CD1c-positive myeloid dendritic cell (primary cell): ENCODE data around the gene CAMK1D.
"Not testable (repeated sequence)": the region's sequence is repeated elsewhere in the genome, so short reads cannot be mapped to it uniquely, and the experiment has no call there.

ENCODE experiments used
- DNase-seq: peaks from one replicate; pipeline ENCODE4 v3.0.0-alpha.2; 2016; ENCODE audit errors: extremely low spot score

CAMK1D gene

DNA sequence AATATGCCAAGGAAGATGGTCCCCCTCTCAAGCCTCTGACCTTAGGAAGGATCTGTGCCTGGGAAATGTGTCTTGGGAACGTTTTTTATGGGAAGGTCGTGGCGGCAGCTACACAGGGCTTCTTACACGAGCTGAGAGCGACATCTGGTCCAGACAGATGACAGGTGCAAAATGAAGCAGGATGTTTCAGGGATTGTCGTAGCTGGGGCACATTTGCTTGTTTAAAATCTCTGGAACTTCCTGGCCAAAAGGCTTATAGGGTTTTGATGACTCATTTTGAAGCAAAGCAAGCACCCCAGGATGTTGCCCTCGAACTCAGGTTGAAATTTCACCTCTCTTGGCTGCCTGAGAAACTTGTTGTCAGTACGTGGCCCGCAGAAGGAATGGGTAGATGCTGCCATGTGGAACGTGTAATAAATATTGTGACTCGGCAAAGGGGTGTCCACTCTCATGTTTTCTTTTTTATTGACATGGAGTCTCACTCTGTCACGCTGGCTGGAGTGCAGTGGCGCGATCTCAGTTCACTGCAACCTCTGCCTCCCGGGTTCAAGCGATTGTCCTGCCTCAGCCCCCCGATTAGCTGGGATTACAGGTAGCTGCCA, 117.5 kb downstream of the CAMK1D start:
- DNase-seq: no peak

DNA sequence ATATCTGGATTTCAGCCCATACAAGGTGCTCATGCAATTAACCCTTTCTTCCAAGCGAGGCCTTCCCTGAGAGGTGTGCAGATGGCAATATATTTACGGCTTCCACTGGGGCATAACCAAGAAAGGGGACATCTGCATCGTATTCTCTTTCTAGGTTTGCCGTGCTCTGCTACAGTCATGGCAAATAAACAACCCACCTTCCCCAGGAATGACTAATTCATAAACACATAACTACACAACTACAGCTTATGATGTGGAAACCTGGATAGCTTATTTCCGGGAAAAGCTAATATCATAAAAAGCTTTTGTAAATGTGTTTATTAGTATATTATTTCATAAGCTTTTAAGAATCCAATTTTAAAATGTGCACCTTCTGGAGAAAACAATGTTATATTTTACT, 120.0 kb downstream of the CAMK1D start:
- DNase-seq: no peak

DNA sequence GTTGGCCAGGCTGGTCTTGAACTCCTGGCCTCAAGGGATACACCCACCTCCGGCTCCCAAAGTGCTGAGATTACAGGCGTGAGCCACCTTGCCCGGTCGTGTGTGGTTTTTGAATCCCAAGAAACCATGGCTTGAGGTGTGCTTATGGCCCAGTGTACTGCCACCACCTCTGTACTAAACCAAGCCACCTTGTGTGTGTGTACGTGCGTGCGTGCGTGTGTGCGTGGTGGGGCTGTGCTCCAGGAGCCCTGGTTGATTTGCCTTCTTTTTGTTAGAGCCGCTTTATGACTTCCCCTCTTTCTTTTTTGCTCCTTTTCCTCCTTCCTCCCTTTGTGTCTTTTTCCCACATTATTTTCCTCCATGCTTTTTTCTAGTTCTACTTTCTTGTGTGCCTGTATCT, 121.4 kb downstream of the CAMK1D start:
- DNase-seq: no peak

DNA sequence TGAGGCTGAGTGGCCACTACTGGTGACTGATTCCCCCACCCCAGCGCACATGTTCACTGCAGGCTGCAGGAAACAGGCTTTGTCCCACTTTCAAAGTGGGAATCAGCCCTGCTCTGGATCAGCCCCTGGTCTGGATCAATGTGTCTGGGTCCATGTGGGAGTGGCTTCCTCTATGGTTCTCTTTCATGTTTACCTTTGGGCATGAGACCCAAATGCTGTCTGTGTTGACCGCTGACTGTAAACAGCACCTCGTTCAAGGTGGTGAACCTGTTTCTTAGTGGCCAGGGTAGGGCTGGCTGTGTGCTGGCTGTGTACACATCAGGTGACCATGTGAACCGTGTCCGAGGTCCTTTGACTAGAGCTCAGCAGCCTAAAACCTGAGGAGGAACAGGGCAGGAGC, 121.8 kb downstream of the CAMK1D start:
- DNase-seq: no peak

DNA sequence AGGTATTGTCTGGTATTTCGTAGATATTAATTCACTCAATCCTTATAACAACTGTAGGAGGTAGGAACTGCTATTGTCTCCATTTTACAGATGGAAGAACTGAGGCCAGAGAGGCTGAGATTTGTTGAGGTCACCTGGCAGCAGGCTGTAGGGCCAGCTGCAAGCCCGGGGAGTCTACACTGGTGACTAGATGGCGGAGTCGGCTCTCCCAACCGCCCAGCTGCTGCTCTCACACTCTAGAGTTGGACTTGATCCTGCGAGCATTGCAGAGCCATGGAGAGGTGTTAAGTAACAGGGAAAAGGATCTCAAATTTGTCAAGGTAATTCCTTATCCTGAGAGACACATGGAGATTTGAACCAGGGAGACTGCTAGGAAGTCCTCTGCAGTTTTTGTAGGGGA, 124.1 kb downstream of the CAMK1D start:
- no peak for DNase-seq

DNA sequence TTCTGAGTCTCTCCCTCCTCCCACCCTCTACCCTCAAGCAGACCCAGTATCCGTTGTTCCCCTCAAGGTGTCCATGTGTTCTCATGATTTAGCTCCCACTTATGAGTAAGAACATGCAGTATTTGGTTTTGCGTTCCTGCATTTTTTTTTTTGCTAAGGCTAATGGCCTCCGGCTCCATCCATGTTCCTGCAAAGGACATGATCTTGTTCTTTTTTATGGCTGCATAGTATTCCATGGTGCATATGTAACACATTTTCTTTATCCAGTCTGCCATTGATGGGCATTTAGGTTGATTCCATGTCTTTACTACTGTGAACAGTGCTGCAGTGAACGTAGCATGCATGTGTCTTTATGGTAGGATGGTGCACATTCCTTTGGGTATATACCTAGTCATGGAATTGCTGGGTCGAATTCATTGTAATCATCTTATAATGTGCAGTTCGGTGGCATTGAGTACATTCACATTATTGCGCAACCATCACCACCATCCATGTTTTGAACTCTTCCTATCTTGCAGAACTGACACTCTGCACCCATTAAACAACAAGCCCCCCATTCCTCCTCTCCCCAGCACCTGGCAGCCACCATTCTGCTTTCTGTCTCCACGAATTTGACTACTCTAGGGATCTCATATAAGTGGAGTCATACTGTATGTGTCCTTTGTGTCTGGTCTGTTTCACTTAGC, 125.5 kb downstream of the CAMK1D start:
- no peak for DNase-seq

DNA sequence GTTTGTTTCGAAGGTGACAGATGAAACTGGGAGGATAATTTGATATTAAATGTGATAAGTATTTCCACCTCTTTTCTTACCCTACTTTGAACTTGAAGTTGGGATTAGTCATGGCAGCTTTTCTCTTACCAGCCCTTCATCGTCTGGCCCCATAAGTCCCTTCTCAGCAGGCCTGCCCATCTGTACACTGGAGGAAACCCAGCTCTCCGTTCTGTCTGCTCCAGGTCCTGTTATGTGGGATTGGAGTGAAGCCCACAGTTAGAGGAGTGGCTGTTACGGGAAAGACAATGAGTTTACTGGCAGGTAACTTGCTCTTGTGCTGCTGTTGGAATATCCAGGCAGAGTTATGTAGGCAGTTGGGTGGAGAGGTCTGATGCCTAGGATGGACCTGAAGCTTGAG, 127.3 kb downstream of the CAMK1D start:
- DNase-seq: no peak

DNA sequence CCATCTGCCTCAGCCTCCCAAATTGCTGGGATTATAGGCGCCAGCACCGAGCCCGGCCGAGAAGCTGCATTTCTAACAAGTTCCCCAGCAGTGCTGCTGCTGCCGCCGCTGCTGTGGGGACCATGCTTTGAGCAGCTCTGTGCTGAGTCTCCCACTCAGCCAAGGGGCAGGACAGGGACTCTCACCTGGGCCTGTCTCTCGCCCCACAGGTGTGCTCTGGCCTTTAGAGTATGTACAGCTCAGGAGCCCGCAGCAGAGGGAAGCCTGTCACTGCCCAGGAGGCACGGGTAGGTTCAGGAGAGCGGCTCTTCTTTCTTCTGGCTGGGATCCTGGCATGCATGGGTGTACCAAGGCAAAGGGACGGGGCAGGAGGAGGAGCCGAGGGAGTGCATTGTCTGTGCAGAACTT, 130.1 kb downstream of the CAMK1D start:
- no peak for DNase-seq

DNA sequence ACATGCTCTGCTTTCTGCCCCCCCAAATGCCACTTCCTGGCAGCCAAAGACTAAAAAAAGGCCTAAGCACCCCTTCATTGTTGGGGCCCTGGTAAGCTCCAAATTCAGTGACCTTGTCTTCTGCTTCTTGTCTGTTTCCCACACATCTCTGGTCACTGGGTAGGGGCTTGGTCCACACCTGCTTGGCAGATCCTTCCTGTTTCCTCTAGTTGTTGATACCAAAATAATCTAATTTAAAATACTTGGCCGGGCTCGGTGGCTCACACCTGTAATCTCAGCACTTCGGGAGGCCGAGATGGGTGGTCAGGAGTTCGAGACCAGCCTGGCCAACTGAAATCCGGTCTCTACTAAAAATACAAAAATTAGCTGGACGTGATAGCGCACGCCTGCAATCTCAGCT, 130.6 kb downstream of the CAMK1D start:
- DNase-seq: no peak

DNA sequence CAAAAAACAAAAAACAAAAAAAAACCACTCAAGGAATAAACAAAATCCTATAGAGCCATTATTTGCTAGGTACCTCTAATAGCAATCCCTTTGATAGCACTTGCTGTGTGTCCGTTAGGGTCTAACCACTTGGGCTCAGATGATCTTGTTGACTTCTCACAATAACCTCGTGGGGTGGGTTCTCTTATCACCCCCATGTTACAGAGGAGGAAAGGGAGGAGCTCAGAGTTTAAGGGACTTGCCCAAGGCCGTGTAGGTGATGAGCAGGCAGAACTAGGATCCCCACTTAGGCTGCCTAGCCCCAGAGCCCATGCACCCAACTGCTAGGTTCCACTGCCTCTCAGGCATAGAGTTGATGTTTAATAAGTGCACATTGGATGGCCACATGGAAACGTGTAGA, 131.1 kb downstream of the CAMK1D start:
- DNase-seq: no peak

DNA sequence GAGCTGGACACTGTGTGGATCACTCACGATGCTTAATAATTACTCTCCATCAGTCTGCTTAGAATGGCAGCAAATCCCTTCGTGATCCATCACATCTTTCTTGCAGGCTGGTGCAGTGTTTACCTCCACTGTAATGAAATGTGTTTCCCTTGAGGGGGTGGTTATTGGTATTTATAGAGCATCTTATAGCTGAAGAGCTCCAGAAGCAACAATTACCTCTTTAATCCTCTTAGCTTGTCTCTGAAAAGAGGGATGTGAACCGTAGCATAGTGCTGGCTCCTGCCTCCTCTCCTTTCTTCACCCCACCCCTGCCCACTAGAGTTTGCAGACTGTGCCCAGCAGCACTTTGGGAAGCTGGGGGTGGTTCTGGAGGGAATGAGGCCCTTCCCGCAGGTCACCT, 132.6 kb downstream of the CAMK1D start:
- no peak for DNase-seq

DNA sequence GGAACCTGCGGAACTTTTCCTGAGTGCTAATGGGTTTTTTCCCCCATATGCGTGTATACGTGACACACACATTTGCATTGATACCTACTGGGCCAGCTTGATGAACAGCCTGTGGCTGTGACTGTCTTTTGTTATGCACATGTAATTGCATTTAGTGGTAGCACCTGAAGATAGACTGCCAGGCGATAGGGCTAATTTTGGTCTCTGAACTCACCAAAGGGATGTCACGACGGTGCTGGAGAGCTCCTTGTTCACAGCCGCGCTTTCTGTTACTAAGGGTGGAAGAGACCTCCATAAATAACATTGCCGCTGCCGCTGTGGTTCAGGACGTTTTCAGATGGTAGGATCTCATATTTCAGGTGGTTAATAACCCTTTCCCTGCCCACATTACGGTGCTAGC, 133.2 kb downstream of the CAMK1D start:
- DNase-seq: no peak

DNA sequence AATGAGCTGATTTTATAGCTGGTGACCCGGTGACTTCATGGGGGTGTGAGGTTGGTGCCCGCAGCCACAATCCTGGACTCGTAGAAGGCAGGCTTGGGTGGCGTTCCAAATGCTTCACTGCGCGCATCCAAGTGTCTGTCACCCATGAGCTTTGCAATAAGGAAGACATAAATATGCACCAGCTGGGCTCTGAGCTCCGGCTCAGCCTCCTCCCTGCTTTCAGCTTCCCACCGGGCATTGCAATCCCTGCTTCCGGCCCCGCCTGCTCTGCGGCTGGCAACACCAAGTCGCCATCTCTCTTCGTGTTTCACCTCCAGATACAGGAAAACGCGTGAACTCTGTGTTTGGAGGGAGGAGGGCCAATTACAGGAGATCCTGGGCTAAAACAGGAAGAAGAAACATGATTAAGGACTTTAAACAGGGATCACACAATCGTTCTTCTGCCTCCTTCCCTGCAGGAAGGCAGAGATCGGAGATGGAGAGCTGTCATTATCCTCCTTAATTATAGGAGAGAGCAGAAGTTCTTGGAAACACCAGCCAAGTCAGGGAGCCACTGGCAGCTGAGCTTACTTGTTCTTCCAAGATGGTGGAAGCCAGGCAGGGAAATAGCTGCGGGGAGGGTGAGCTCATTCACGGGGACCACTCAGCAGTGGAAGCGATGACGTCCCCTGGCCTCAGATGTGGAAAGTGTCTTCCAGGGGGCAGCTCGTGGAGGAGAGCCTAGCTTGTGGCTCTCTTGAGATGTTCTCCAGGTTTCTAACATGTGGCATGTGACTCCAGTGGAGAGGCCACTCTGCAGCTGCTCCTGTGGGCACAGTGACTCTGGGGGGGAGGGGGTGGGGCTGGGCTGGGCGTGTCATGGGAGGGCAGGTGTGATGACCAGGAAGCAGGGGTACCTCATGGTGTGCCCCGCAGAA, 134.9 kb downstream of the CAMK1D start:
- no peak for DNase-seq

DNA sequence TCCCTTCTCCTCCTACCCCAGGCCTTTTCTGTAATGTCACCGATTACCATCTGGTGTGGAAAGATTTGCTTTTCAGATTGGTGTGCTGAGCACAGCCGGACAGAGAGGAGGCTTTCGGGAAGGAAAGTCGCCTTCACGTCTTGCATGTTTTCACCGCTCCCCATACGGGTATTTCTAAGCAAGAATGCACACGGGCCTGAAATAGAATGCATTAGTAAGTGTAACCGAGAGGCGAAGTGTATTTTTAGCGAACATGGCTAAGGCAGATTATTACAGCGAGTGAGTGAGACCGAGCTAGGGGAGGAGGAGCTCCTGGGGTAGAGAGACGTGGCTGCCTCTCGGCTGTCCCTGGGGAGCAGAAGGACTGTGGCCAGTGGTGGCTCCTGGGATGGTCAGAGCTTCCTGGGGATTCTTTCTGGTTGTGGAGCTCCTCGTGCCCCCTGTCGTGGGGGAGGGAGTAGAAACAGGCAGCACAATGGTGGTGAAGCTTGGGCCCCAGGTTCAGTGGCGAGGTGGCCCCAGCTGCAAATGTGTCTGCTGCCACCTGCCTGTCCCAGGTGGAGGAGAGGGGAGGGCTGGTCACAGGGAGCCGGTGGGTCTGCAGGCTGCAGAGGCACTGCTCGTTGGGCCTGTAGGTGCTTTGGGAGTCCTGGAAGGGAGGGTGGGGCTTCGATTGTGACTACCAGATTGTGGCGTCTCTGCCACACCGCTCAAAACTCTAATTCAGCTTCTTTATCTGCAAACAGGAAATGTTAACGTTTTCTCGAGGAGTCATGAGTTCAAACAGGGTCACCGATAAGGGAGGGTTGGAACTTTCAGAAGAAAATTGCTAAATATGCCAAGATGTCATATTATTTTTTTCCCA, 135.8 kb downstream of the CAMK1D start:
- no peak for DNase-seq

DNA sequence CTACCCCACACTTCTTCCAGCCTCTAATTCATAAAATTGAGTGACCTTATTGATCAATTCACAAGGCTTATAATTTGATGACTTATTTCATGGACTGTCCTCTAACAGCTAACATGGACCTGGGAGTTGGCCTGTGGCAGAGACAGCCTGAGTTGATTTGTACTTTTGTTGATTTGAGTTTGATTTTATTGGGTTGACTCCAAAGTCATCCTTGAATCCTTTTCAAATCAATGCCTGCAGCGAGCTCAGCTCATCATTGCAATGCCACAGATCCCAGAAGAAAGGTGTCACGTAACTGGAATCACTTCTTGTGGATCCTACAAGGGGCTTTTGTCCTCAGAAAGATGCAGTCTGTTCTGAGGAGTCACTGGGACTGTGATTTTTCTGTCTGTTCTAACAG, 138.0 kb downstream of the CAMK1D start:
- no peak for DNase-seq

DNA sequence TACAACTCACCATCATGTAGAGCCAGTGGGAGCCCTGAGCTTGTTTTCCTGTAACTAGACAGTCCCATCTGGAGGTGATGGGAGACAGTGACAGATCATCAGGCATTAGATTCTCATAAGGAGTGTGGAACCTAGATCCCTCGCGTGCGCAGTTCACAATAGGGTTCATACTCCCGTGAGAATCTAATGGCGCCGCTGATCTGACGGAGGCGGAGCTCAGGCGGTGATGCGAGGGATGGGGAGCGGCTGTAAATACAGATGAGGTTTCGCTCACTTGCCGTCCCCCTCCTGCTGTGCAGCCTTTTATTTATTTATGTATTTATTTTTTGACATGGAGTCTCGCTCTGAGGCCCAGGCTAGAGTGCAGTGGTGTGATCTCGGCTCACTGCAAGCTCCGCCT, 139.3 kb downstream of the CAMK1D start:
- no peak for DNase-seq

DNA sequence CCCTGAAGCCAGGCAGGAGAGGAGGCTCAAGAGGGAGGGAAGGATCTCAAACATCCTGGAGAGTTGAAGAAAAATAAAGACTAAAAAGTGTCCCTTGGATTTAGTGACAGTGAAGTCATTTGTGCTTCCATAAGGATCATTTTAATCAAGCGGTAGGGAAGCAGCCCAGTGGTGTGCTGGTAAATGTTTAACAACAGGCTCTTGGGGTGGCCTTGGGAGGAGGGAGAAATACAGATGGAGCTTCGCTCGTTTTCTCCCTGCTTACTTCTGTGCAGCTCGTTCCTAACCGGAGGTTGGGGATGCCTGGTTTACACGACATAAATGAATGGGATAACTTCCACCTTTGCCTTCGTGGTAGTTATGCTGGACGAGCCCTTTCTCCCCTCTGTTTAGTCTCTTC, 140.0 kb downstream of the CAMK1D start:
- no peak for DNase-seq

DNA sequence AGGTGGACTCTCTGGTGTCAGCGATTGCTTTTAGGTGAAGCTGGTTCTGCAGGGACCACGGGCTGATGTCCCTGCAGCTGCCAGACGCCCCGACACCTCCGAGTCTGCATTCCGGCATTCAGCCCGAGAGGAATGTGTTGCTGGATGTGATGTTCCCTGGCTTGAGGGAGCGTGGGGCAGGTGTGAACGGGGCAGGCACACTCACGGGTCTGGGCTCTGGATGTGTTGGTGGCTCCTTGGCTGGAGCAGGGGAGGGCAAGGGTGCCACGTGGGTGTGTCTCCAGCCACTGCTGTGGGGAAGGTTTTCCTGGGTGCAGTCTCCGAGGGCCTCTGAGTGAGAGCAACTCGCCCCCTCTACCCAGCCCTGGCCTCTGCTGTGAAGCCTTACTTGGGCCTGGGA, 140.5 kb downstream of the CAMK1D start:
- no peak for DNase-seq

DNA sequence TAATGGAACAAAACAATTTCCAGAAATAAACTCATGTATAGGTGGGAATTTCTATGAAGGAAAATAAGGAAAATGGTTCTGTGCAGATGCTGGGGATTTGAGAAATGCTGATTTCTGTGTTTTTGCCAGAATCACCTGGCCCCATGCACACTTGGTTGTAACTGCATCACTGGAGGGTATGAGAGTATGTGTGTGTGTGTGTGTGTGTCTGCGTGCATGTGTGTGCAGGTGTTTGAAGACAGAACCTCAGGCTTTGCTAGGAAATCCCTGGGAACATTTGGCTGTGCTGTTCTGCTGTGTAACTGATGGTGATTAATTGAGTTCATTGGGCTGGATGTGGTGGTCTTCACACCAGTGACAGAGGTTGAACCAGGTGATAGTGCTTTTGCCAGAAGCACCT, 141.6 kb downstream of the CAMK1D start:
- no peak for DNase-seq

DNA sequence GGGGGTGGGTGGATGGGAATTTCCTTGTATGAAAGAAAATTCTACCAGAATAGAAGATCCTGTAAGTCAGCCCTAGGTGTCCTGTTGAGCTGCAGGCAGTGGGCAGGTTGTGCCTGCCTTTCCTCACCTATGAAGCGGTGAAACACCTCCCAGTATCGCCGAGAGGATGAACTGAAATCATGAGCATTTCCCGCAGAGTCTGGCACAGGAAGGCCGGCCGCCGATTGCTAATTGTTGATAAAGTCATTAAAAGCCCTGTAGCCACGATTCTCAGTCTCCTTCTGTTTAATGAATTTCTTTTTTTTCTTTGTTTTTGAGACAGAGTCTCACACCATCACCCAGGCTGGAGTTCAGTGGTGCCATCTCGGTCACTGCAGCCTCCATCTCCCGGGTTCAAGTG, 142.1 kb downstream of the CAMK1D start:
- DNase-seq: no peak

DNA sequence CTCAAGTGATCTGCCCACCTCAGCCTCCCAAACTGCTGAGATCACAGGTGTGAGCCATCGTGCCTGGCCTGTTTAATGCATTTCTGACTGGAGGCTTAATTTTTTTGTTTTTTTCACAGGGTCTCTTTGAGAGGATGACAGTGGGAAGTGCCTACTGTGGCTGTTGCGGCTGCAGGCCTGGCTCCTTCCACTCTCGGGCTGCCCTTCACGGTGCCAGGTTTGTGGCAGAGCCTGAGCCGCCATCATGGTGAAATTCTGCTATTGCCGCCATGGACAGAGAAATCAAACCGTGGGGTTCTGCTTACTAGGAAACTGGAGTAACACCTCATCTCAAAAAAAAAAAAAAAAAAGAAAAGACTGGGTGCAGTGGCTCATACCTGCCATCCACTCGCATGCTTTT, 142.7 kb downstream of the CAMK1D start:
- DNase-seq: no peak

DNA sequence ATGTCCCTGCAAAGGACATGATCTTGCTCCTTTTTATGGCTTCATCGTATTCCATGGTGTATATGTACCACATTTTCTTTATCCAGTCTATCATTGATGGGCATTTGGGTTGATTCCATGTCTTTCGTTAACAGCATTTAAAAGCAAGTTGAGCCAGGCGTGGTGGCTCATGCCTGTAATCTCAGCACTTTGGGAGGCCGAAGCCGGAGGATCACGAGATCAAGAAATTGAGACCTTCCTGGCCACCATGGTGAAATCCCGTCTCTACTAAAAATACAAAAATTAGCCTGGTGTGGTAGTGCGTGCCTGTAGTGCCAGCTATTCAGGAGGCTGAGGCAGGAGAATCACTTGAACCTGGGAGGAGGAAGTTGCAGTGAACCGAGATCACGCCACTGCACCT, 147.7 kb downstream of the CAMK1D start:
- not testable (repeated sequence) for DNase-seq
